ENCODE results near the gene HS2ST1. TPM values are rescaled to one million over a fixed set of nuclear protein-coding genes. Genes with fewer than 3 reads are reported as not detected.

HS2ST1 gene
- total and polyA plus RNA-seq, 2 experiments from 2014 or later: 6.7 to 17.1 TPM

DNA sequence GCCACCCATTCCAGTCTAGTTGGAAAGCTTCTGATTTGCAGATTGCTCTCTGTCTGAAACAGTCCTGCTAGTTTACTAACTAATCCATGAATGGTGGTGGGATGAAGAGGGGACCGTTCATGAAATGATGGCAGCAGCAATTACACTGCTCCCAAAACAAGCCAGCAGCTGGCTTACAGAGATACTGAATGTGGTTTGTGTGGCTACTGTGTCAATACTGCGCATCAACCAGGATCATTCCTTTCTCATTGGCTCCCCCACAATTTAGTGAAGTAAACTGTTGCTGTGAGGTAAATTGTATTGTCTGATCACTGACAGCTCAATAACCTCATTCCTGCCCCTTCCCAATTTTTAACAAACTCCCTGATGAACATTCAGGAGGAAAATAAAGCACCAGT is 222.9 kb downstream of the HS2ST1 start:
- H3K27me3 Mint-ChIP-seq (ENCODE audit: insufficient read depth, low read depth, poor library complexity): peaks cover 9% of the 10 kb centered on the region
- no peak overlapping the region for H3K4me3 Mint-ChIP-seq
- H3K4me1 Mint-ChIP-seq: peaks cover 9% of the 10 kb centered on the region; the same call in 2 of the 3 replicates
- Histone ChIP-seq H3K4me3 (no peak overlapping the region), H3K4me2 (no peak overlapping the region), H3K9me2 (ENCODE audit: insufficient read depth) (0 out of 2 replicates have a peak, but pooled peaks cover 4% of the 10 kb centered on the region), H3K4me1 (ENCODE audit: insufficient read depth) (peaks cover 17% of the 10 kb centered on the region), H3K36me3 (ENCODE audit: insufficient read depth) (no peaks in the 10 kb centered on the region), H3K27ac (ENCODE audit: low read depth) (no peak overlapping the region), H2AFZ (no peak overlapping the region), H3K79me2 (replicated peaks; ENCODE audit: insufficient read depth) (no peaks in the 10 kb centered on the region), H3F3A (replicated peaks; ENCODE audit: low read depth) (no peaks in the 10 kb centered on the region), H3K27me3 (ENCODE audit: insufficient read depth) (peaks cover 14% of the 10 kb centered on the region), H4K20me1 (replicated peaks; ENCODE audit: insufficient read depth) (no peaks in the 10 kb centered on the region)
- no peak overlapping the region for H3K27ac Mint-ChIP-seq
- no peaks in the 10 kb centered on the region for H3K9me3 Mint-ChIP-seq
- H3K36me3 Mint-ChIP-seq (ENCODE audit: low read depth): no peaks in the 10 kb centered on the region
- ATAC-seq: no peak
- no peak for TF ChIP-seq ETS1 (IDR thresholded peaks at IDR 0.05)
- no peak for TF ChIP-seq STAT1 (IDR thresholded peaks at IDR 0.05; ENCODE audit: unreplicated experiment)
- no peak for TF ChIP-seq JUNB (IDR thresholded peaks at IDR 0.05; ENCODE audit: unreplicated experiment)
- no peak for TF ChIP-seq POLR2AphosphoS5 (IDR thresholded peaks at IDR 0.05; ENCODE audit: low read depth)
- TF ChIP-seq, protein P1, sequence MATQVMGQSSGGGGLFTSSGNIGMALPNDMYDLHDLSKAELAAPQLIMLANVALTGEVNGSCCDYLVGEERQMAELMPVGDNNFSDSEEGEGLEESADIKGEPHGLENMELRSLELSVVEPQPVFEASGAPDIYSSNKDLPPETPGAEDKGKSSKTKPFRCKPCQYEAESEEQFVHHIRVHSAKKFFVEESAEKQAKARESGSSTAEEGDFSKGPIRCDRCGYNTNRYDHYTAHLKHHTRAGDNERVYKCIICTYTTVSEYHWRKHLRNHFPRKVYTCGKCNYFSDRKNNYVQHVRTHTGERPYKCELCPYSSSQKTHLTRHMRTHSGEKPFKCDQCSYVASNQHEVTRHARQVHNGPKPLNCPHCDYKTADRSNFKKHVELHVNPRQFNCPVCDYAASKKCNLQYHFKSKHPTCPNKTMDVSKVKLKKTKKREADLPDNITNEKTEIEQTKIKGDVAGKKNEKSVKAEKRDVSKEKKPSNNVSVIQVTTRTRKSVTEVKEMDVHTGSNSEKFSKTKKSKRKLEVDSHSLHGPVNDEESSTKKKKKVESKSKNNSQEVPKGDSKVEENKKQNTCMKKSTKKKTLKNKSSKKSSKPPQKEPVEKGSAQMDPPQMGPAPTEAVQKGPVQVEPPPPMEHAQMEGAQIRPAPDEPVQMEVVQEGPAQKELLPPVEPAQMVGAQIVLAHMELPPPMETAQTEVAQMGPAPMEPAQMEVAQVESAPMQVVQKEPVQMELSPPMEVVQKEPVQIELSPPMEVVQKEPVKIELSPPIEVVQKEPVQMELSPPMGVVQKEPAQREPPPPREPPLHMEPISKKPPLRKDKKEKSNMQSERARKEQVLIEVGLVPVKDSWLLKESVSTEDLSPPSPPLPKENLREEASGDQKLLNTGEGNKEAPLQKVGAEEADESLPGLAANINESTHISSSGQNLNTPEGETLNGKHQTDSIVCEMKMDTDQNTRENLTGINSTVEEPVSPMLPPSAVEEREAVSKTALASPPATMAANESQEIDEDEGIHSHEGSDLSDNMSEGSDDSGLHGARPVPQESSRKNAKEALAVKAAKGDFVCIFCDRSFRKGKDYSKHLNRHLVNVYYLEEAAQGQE (IDR thresholded peaks at IDR 0.05; ENCODE audit: unreplicated experiment): no peak
- TF ChIP-seq NANOG (IDR thresholded peaks at IDR 0.05; ENCODE audit: borderline replicate concordance): no peak
- TF ChIP-seq EZH2phosphoT487 (IDR thresholded peaks at IDR 0.05; ENCODE audit: unreplicated experiment): no peak
- DNase-seq (ENCODE audit: low spot score): no peak

DNA sequence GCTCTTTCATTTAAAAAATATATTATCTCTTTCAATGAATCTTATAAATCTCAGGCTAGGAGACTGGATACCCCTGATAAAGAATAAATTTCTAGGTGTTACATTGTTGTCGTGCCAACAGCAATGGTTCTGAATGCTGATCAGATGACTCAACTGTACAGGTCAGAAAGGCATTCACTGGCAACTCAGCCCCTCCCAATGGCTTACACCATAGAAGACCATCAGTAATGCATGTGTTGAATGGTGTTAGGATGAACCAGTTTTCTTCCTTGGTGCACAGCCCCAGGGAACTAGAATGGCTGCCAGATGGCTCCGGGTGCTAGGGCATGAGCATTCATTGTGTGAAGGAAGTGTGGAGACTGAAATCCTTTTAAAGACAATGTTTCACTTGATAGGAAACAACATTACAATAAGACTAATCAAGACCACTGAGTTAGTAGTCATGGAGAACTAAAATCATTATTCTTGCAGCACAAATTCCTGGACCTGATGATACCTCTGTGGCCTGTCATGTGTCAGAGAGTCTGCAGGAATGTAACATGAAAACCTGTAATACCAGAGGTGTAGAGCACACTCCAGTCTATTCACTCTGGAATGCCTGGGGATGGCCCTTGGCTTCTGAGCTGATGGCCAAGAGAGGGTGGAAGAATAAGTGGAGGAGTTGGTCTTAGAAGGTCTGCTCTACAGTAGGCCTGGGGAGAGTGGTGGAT is 226.6 kb downstream of the HS2ST1 start:
- ATAC-seq: no peak
- no peak overlapping the region for H3K4me2 ChIP-seq
- TF ChIP-seq JUNB (IDR thresholded peaks at IDR 0.05; ENCODE audit: unreplicated experiment) (no peak), EZH2phosphoT487 (IDR thresholded peaks at IDR 0.05; ENCODE audit: unreplicated experiment) (no peak), EZH2 (IDR thresholded peaks at IDR 0.05; ENCODE audit: low read depth, unreplicated experiment) (no peak), ZNF114 (CRISPR knock-in tag; IDR thresholded peaks at IDR 0.05) (no peak), CTCF (conservative IDR thresholded peaks at IDR 0.05; ENCODE audit: low read depth in 2 of 2) (no peak), STAT1 (IDR thresholded peaks at IDR 0.05; ENCODE audit: unreplicated experiment) (no peak), POLR2AphosphoS5 (IDR thresholded peaks at IDR 0.05; ENCODE audit: low read depth) (no peak)

More for the DNA sequence above, 226.6 kb downstream of the HS2ST1 start:
- Mint-ChIP-seq H3K4me1 (no peaks in the 10 kb centered on the region), H3K9me3 (peaks cover 3% of the 10 kb centered on the region; the same call in 1 of the 3 replicates), H3K36me3 (ENCODE audit: low read depth) (no peaks in the 10 kb centered on the region), H3K4me3 (no peak overlapping the region), H3K27ac (no peak overlapping the region), H3K27me3 (ENCODE audit: insufficient read depth, low read depth, poor library complexity) (no peaks in the 10 kb centered on the region)
- Histone ChIP-seq H3K79me2 (replicated peaks; ENCODE audit: insufficient read depth) (no peaks in the 10 kb centered on the region), H3K4me3 (no peak overlapping the region), H2AFZ (no peak overlapping the region), H3K27me3 (ENCODE audit: insufficient read depth) (no peaks in the 10 kb centered on the region), H3K36me3 (ENCODE audit: insufficient read depth) (no peaks in the 10 kb centered on the region), H3F3A (replicated peaks; ENCODE audit: low read depth) (no peaks in the 10 kb centered on the region), H3K9me2 (ENCODE audit: insufficient read depth) (0 out of 2 replicates have a peak, but pooled peaks cover 4% of the 10 kb centered on the region), H3K4me1 (ENCODE audit: insufficient read depth) (no peaks in the 10 kb centered on the region), H3K27ac (ENCODE audit: low read depth) (no peak overlapping the region), H4K20me1 (replicated peaks; ENCODE audit: insufficient read depth) (no peaks in the 10 kb centered on the region)
- no peak for DNase-seq (ENCODE audit: low spot score)
